Astrocyte (in vitro differentiated cells and primary cell): ENCODE measurements around the gene DXO. TPM values are rescaled to one million over a fixed set of nuclear protein-coding genes. Genes with fewer than 3 reads are reported as not detected.

Experiments
- DNase-seq: peaks from one replicate; pipeline ENCODE4 v3.0.0-alpha.2; 2010; ENCODE audit warnings: low read depth
- FAIRE-seq: peaks from 2 replicates; lab custom pipeline; 2011; peaks lifted over from hg19 to GRCh38; lab: Jason Lieb, UNC
- H2AFZ ChIP-seq: 2 replicates; pipeline ENCODE4 v1.6.0; 2012; ENCODE audit warnings: low read depth, low read length, inconsistent platforms
- H3K27ac ChIP-seq: 2 replicates; pipeline ENCODE4 v1.5.1; 2011; ENCODE audit warnings: low read depth, low read length, inconsistent platforms
- H3K27me3 ChIP-seq: 2 replicates; pipeline ENCODE4 v1.6.0; 2011; ENCODE audit warnings: low read length, inconsistent platforms; ENCODE audit not compliant: insufficient read depth
- H3K36me3 ChIP-seq: 2 replicates; pipeline ENCODE4 v1.5.1; 2011; ENCODE audit warnings: low read length, inconsistent platforms; ENCODE audit not compliant: insufficient read depth
- H3K4me1 ChIP-seq: 2 replicates; pipeline ENCODE4 v1.5.1; 2011; ENCODE audit warnings: low read length, inconsistent platforms; ENCODE audit not compliant: insufficient read depth
- H3K4me2 ChIP-seq: 2 replicates; pipeline ENCODE4 v1.6.0; 2012; ENCODE audit warnings: low read length, inconsistent platforms
- H3K4me3 ChIP-seq: 2 replicates; pipeline ENCODE4 v1.5.1; 2011; ENCODE audit warnings: low read depth, mild to moderate bottlenecking, low read length, inconsistent platforms; ENCODE audit not compliant: insufficient read depth
- H3K79me2 ChIP-seq: 2 replicates; pipeline ENCODE4 v1.6.0; 2012; ENCODE audit warnings: mild to moderate bottlenecking, low read length, inconsistent platforms; ENCODE audit not compliant: insufficient read depth
- H3K9ac ChIP-seq: 2 replicates; pipeline ENCODE4 v1.6.0; 2012; ENCODE audit warnings: mild to moderate bottlenecking, low read length, inconsistent platforms
- H3K9me3 ChIP-seq: 2 replicates; pipeline ENCODE4 v1.5.1; 2012; ENCODE audit warnings: low read depth, mild to moderate bottlenecking, low read length, inconsistent platforms; ENCODE audit not compliant: insufficient read depth
- H4K20me1 ChIP-seq: 2 replicates; pipeline ENCODE4 v1.6.0; 2012; ENCODE audit warnings: low read length, inconsistent platforms; ENCODE audit not compliant: insufficient read depth
- H3K27ac Mint-ChIP-seq: one replicate; pipeline ENCODE4 v1.8.0; 2021; ENCODE audit warnings: mild to moderate bottlenecking, mixed read lengths; ENCODE audit not compliant: unreplicated experiment
- H3K27me3 Mint-ChIP-seq: one replicate; pipeline ENCODE4 v1.8.0; 2021; ENCODE audit warnings: low read depth, mixed read lengths; ENCODE audit not compliant: unreplicated experiment
- H3K36me3 Mint-ChIP-seq: one replicate; pipeline ENCODE4 v1.8.0; 2021; ENCODE audit warnings: low read depth, mixed read lengths; ENCODE audit not compliant: unreplicated experiment
- H3K4me1 Mint-ChIP-seq: one replicate; pipeline ENCODE4 v1.8.0; 2021; ENCODE audit warnings: low read depth, mixed read lengths; ENCODE audit not compliant: unreplicated experiment
- H3K4me3 Mint-ChIP-seq: one replicate; pipeline ENCODE4 v1.8.0; 2021; ENCODE audit warnings: mild to moderate bottlenecking, moderate library complexity, mixed read lengths; ENCODE audit not compliant: unreplicated experiment
- H3K9me3 Mint-ChIP-seq: one replicate; pipeline ENCODE4 v1.8.0; 2021; ENCODE audit warnings: mild to moderate bottlenecking, mixed read lengths; ENCODE audit not compliant: unreplicated experiment
- EZH2 ChIP-seq: IDR thresholded peaks from 2 replicates; pipeline ENCODE4 v1.6.1; 2012; ENCODE audit warnings: mild to moderate bottlenecking, low read length, inconsistent platforms; ENCODE audit not compliant: insufficient read depth
- total RNA-seq: library from RNA; stranded (reverse); gene quantifications from 2 replicates; pipeline ENCODE4 v1.2.1, GENCODE V29; 2021
- TF ChIP-seq, protein P1 (sequence below): IDR thresholded peaks from 2 replicates; pipeline ENCODE4 v1.5.1; 2011; ENCODE audit warnings: low read depth, mild to moderate bottlenecking, inconsistent platforms, low read length, moderate library complexity; ENCODE audit not compliant: insufficient read depth

The DXO gene
- total RNA-seq, 1 donor from 2014 or later = 12.6 TPM

DNA sequence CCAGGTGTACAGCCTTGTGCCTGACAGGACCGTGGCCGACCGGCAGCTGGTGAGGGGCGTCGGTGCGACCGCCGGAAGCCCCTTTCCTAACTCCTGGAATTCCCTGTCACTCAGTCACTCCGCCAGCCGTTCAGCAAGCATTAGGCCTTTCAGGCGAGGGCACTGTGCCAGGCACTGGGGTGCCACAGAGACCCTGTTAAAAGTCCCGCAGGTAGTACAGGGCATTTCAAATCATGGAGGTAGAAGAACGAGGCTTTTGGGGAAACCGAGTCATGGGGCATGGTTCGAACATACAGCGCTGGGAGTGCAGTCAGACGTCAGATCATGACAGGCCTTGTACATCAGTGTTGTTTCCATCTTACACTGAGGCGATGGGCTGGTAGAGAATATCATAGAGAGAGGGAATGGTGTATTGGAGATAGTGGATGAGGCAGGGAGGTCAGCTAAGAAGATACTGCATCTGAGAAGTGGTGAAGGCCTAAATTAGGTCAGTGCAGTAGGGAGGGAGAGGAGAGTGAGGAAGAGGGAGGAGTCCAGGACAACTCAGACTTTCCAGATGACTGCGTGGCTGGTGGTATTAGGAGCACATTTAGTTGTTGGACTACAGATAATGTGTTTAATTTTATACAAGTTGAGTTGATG lies 892 bp upstream of the DXO start:
- Mint-ChIP-seq H3K4me3 (peak overlapping the region; percentile 93), H3K36me3 (peaks cover 22% of the 10 kb centered on the region), H3K9me3 (no peaks in the 10 kb centered on the region), H3K27me3 (no peaks in the 10 kb centered on the region), H3K27ac (peak overlapping the region; percentile 98), H3K4me1 (peaks cover 20% of the 10 kb centered on the region)
- Histone ChIP-seq H2AFZ (peak overlapping the region; percentile 73), H3K4me3 (peak overlapping the region; percentile 87), H3K79me2 (peaks cover 49% of the 10 kb centered on the region), H3K4me1 (peaks cover 35% of the 10 kb centered on the region), H3K9me3 (no peaks in the 10 kb centered on the region), H3K4me2 (peak overlapping the region; percentile 99), H3K27me3 (no peaks in the 10 kb centered on the region), H4K20me1 (peaks cover 11% of the 10 kb centered on the region), H3K27ac (peak overlapping the region; percentile 92), H3K9ac (peak overlapping the region; percentile 90), H3K36me3 (peaks cover 5% of the 10 kb centered on the region)
- no peak for TF ChIP-seq EZH2
- TF ChIP-seq, protein P1, sequence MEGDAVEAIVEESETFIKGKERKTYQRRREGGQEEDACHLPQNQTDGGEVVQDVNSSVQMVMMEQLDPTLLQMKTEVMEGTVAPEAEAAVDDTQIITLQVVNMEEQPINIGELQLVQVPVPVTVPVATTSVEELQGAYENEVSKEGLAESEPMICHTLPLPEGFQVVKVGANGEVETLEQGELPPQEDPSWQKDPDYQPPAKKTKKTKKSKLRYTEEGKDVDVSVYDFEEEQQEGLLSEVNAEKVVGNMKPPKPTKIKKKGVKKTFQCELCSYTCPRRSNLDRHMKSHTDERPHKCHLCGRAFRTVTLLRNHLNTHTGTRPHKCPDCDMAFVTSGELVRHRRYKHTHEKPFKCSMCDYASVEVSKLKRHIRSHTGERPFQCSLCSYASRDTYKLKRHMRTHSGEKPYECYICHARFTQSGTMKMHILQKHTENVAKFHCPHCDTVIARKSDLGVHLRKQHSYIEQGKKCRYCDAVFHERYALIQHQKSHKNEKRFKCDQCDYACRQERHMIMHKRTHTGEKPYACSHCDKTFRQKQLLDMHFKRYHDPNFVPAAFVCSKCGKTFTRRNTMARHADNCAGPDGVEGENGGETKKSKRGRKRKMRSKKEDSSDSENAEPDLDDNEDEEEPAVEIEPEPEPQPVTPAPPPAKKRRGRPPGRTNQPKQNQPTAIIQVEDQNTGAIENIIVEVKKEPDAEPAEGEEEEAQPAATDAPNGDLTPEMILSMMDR = no peak
- DNase-seq (peak; percentile 61), FAIRE-seq (no peak)

DNA sequence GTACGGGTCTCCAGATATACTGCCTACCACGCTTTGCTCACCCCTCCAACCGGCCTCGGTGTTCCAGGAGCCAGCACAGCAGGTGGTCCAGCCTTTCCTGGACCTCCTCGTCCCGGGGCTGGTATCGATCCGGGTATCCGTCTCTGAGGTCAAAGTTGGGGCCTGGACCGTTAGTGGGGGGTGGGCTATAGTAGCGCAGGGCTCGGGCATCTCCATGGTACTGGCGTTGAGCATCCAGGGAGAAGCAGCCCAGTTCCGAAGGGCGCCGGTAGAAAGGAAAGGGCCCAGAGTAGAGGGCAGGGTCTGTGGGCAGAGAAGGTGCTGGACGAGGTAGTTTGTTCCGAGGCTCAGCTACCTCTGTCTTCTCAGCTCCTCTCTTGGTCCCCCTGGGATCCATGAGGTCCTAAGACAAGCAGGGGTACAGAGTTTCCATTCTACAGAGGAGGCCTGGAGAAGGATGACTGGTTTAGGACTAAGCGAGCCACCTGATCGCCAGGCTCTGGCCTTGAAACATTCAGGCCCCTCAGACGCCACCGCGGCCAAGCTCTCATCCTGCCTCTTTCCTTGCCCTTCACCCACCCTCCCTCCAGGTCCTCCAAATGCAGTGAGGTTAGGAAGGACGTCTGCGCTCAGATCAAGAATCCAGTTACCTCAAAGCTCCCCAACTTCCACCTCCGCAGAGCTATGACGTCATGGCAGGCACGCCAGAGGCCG lies 502 bp downstream of the DXO start:
- Mint-ChIP-seq H3K27me3 (no peaks in the 10 kb centered on the region), H3K4me1 (peaks cover 20% of the 10 kb centered on the region), H3K4me3 (peak overlapping the region; percentile 93), H3K27ac (peak overlapping the region; percentile 98), H3K9me3 (no peaks in the 10 kb centered on the region), H3K36me3 (peaks cover 25% of the 10 kb centered on the region)
- FAIRE-seq (no peak), DNase-seq (no peak)
- Histone ChIP-seq H2AFZ (peak overlapping the region; percentile 73), H3K79me2 (peaks cover 49% of the 10 kb centered on the region), H3K9ac (peak overlapping the region; percentile 90), H3K9me3 (no peaks in the 10 kb centered on the region), H3K4me3 (peak overlapping the region; percentile 87), H3K27me3 (no peaks in the 10 kb centered on the region), H3K4me2 (peak overlapping the region; percentile 99), H3K36me3 (peaks cover 13% of the 10 kb centered on the region), H3K27ac (peak overlapping the region; percentile 92), H3K4me1 (peaks cover 35% of the 10 kb centered on the region), H4K20me1 (peaks cover 15% of the 10 kb centered on the region)
- TF ChIP-seq, protein P1 = no peak
- TF ChIP-seq EZH2 = no peak
